HepG2 (cell line): ENCODE data around the gene SNAP29. TPM values are rescaled to one million over a fixed set of nuclear protein-coding genes. Genes with fewer than 3 reads are reported as not detected.

Source experiments
- ATF7-NPFF ChIP-seq: sonication (generic); formaldehyde crosslinking; IDR thresholded peaks from 2 replicates; pipeline ENCODE4 v1.8.1; 2023; ENCODE audit warnings: mild to moderate bottlenecking, low read depth, missing genetic modification reagents, moderate library complexity
- BRD4 ChIP-seq: sonication (generic); formaldehyde crosslinking; IDR thresholded peaks from 2 replicates; pipeline ENCODE4 v1.4.0; 2020; ENCODE audit warnings: missing genetic modification reagents
- CCDC6 ChIP-seq: sonication (generic); formaldehyde crosslinking; IDR thresholded peaks from 2 replicates; pipeline ENCODE4 v1.8.1; 2022; ENCODE audit warnings: mild to moderate bottlenecking, missing genetic modification reagents, moderate library complexity
- DDIT3 ChIP-seq: sonication (generic); formaldehyde crosslinking; IDR thresholded peaks from 2 replicates; pipeline ENCODE4 v1.4.0; 2020; ENCODE audit warnings: mild to moderate bottlenecking, missing genetic modification reagents
- HMGXB4 ChIP-seq, 2 experiments: sonication (generic) in 1 of 2; formaldehyde crosslinking in 1 of 2; IDR thresholded peaks; 2 replicates each; pipeline versions ENCODE4 v1.4.0 to v1.6.1; 2018 to 2020; ENCODE audit warnings: missing genetic modification reagents in 2 of 2, borderline replicate concordance in 1 of 2, low read depth in 1 of 2, mild to moderate bottlenecking in 1 of 2, missing biosample characterization in 1 of 2
- JUN ChIP-seq: sonication (generic); formaldehyde crosslinking; IDR thresholded peaks from 2 replicates; pipeline ENCODE4 v1.4.0; 2020; ENCODE audit warnings: mild to moderate bottlenecking, missing genetic modification reagents
- KDM5A ChIP-seq: fragments of 200-600 bp; sonication (generic); IDR thresholded peaks from 2 replicates; pipeline ENCODE4 v1.7.0; 2018; ENCODE audit warnings: antibody characterized with exemption, mild to moderate bottlenecking, low read length, borderline replicate concordance
- MAZ ChIP-seq, 2 experiments: sonication (generic) in 1 of 2; formaldehyde crosslinking in 1 of 2; IDR thresholded peaks; 2 replicates each; pipeline versions ENCODE4 v1.5.0 to v1.6.1; 2012 to 2020; ENCODE audit warnings: low read depth in 2 of 2, mild to moderate bottlenecking in 2 of 2, borderline replicate concordance in 1 of 2, improper control_type of control experiment in 1 of 2, low read length in 1 of 2, missing genetic modification reagents in 1 of 2, moderate library complexity in 1 of 2
- PRDM15 ChIP-seq: sonication (generic); formaldehyde crosslinking; IDR thresholded peaks from 2 replicates; pipeline ENCODE4 v1.4.0; 2020; ENCODE audit warnings: missing genetic modification reagents
- TRAFD1 ChIP-seq: sonication (generic); formaldehyde crosslinking; IDR thresholded peaks from 2 replicates; pipeline ENCODE4 v1.5.1; 2020; ENCODE audit warnings: missing genetic modification reagents, mild to moderate bottlenecking, borderline replicate concordance
- ZFAT ChIP-seq: sonication (generic); formaldehyde crosslinking; conservative IDR thresholded peaks from 2 replicates; pipeline ENCODE4 v1.8.1; 2023; ENCODE audit warnings: missing genetic modification reagents, inconsistent platforms
- ZNF180 ChIP-seq: sonication (generic); formaldehyde crosslinking; IDR thresholded peaks from 2 replicates; pipeline ENCODE4 v1.4.0; 2020; ENCODE audit warnings: low read depth, missing genetic modification reagents, borderline replicate concordance
- ZNF333 ChIP-seq: sonication (generic); formaldehyde crosslinking; IDR thresholded peaks from 2 replicates; pipeline ENCODE4 v1.4.0; 2020; ENCODE audit warnings: mild to moderate bottlenecking, missing genetic modification reagents, borderline replicate concordance
- ZNF432 ChIP-seq: sonication (generic); formaldehyde crosslinking; IDR thresholded peaks from 2 replicates; pipeline ENCODE4 v1.5.0; 2020; ENCODE audit warnings: missing genetic modification reagents, mild to moderate bottlenecking, borderline replicate concordance
- ZNF691 ChIP-seq: sonication (generic); formaldehyde crosslinking; IDR thresholded peaks from 2 replicates; pipeline ENCODE4 v1.4.0; 2020; ENCODE audit warnings: missing genetic modification reagents, low read depth, mild to moderate bottlenecking, borderline replicate concordance
- ZNF766 ChIP-seq: sonication (generic); formaldehyde crosslinking; IDR thresholded peaks from 2 replicates; pipeline ENCODE4 v1.5.0; 2020; ENCODE audit warnings: missing genetic modification reagents, borderline replicate concordance
- polyA plus RNA-seq, 8 experiments: library from polyadenylated mRNA; depleted of rRNA in 3 of 8; stranded (reverse) in 7 of 8; unstranded in 1 of 8; fragments of >200 nt; fragmentation: Illumina TruSeq in 4 of 8; extraction: Trizol in 4 of 8; gene quantifications; 2 replicates each; pipeline versions ENCODE4 v1.2.1 to v1.2.3, GENCODE V29; 2011 to 2016; ENCODE audit warnings: low read depth in 4 of 8, missing spikeins in 1 of 8, mixed read lengths in 1 of 8; ENCODE audit not compliant: insufficient read depth in 1 of 8
- total RNA-seq, 5 experiments: library from RNA; depleted of rRNA; stranded (reverse); fragments of >200 nt; fragmentation: Illumina TruSeq; extraction: Trizol; gene quantifications; 2 replicates each; pipeline ENCODE4 v1.2.3, GENCODE V29; 2016; ENCODE audit warnings: low read depth in 1 of 5

SNAP29 gene
- total and polyA plus RNA-seq, 2 of the 13 experiments (the other 11 are each of a cell fraction or from before 2014, with no cell fraction given) = 12.3 to 30.7 TPM

GRCh38 chr22:20916916-20917810 is 58.4 kb downstream of the SNAP29 start, which contains the start of gene CRKL (continued):
- TF ChIP-seq KDM5A (peak; percentile 8; the same call in 1 of the 2 replicates), TRAFD1 (no peak), ZNF333 (peak; percentile 86), ZNF691 (CRISPR knock-in tag) (peak; percentile 82; the same call in 1 of the 2 replicates), BRD4 (CRISPR knock-in tag) (no peak; the same call in 1 of the 2 replicates), ZFAT (CRISPR knock-in tag) (no peak), CCDC6 (CRISPR knock-in tag) (peak; percentile 45; the same call in 1 of the 2 replicates), ZNF432 (CRISPR knock-in tag) (0 out of 2 replicates have a peak, but pooled peaks have one; percentile 26), ATF7-NPFF (CRISPR knock-in tag) (peak; percentile 18; the same call in 1 of the 2 replicates), MAZ (IDR thresholded peaks at IDR 0.05; ENCODE audit: borderline replicate concordance, low read depth, low read length) (peak; percentile 29; the same call in 1 of the 2 replicates), MAZ (CRISPR knock-in tag; IDR thresholded peaks at IDR 0.05; ENCODE audit: low read depth) (peak; percentile 78), DDIT3 (CRISPR knock-in tag) (no peak), ZNF766 (CRISPR knock-in tag) (peak; percentile 35; the same call in 1 of the 2 replicates), PRDM15 (CRISPR knock-in tag) (no peak), ZNF180 (CRISPR knock-in tag) (no peak), JUN (CRISPR knock-in tag) (peak; percentile 57), HMGXB4 (CRISPR knock-in tag; IDR thresholded peaks at IDR 0.05; ENCODE audit: borderline replicate concordance in 1 of 2, low read depth in 1 of 2) (peak; percentile 91 to 98)
